ENCODE results near the gene DAB2IP. TPM values are rescaled to one million over a fixed set of nuclear protein-coding genes. Genes with fewer than 3 reads are reported as not detected.
A peak's percentile ranks its signal among the peaks of the same experiment; 100 is the strongest.

DAB2IP gene
- total and polyA plus RNA-seq, 2 experiments from 2014 or later, result 8.9 to 42.8 TPM

GRCh38 chr9:121628401-121628800, 23.0 kb upstream of the DAB2IP start:
- no peak for DNase-seq (ENCODE audit: low spot score)
- peaks cover 17% of the 10 kb centered on the region; the same call in 2 of the 3 replicates for H3K4me1 Mint-ChIP-seq
- H2AFZ ChIP-seq, result no peak overlapping the region
- no peak overlapping the region for H3K4me3 Mint-ChIP-seq
- no peaks in the 10 kb centered on the region; the same call in 1 of the 2 replicates for H3K4me1 ChIP-seq (ENCODE audit: insufficient read depth)
- no peaks in the 10 kb centered on the region for H3K27me3 Mint-ChIP-seq (ENCODE audit: insufficient read depth, low read depth, poor library complexity)
- no peak overlapping the region for H3K4me2 ChIP-seq
- H3K79me2 ChIP-seq (replicated peaks; ENCODE audit: insufficient read depth), result 0 out of 2 replicates have a peak, but pooled peaks cover 4% of the 10 kb centered on the region
- H3K36me3 Mint-ChIP-seq (ENCODE audit: low read depth), result no peaks in the 10 kb centered on the region; the same call in 2 of the 3 replicates
- no peaks in the 10 kb centered on the region for H3K9me2 ChIP-seq (ENCODE audit: insufficient read depth)
- H3K27ac ChIP-seq (ENCODE audit: low read depth), result no peak overlapping the region
- no peak overlapping the region for H3K4me3 ChIP-seq
- no peaks in the 10 kb centered on the region for H3K9me3 Mint-ChIP-seq
- H3K27ac Mint-ChIP-seq, result 0 out of 2 replicates have a peak overlapping the region, but pooled peaks have one; percentile 45
- H3K27me3 ChIP-seq (ENCODE audit: insufficient read depth), result no peaks in the 10 kb centered on the region
- H3F3A ChIP-seq (replicated peaks; ENCODE audit: low read depth), result no peaks in the 10 kb centered on the region
- peaks cover 16% of the 10 kb centered on the region; the same call in 1 of the 2 replicates for H4K20me1 ChIP-seq (replicated peaks; ENCODE audit: insufficient read depth)
- no peak for ATAC-seq
- no peaks in the 10 kb centered on the region for H3K36me3 ChIP-seq (ENCODE audit: insufficient read depth)
- TF ChIP-seq STAT1 (IDR thresholded peaks at IDR 0.05; ENCODE audit: unreplicated experiment), result no peak
- no peak for TF ChIP-seq ZNF114 (CRISPR knock-in tag; IDR thresholded peaks at IDR 0.05)
- TF ChIP-seq ZNF462 (CRISPR knock-in tag; IDR thresholded peaks at IDR 0.05), result no peak
- TF ChIP-seq NANOG (IDR thresholded peaks at IDR 0.05; ENCODE audit: borderline replicate concordance), result no peak

GRCh38 chr9:121631115-121631514, 20.3 kb upstream of the DAB2IP start:
- ATAC-seq (no peak), DNase-seq (ENCODE audit: low spot score) (no peak)
- Histone ChIP-seq H3K9me2 (ENCODE audit: insufficient read depth) (no peaks in the 10 kb centered on the region), H2AFZ (no peak overlapping the region), H3K27me3 (ENCODE audit: insufficient read depth) (no peaks in the 10 kb centered on the region), H3K4me3 (no peak overlapping the region), H3K36me3 (ENCODE audit: insufficient read depth) (no peaks in the 10 kb centered on the region; the same call in 1 of the 2 replicates), H3F3A (replicated peaks; ENCODE audit: low read depth) (no peaks in the 10 kb centered on the region), H3K4me1 (ENCODE audit: insufficient read depth) (peaks cover 3% of the 10 kb centered on the region; the same call in 1 of the 2 replicates), H3K79me2 (replicated peaks; ENCODE audit: insufficient read depth) (0 out of 2 replicates have a peak, but pooled peaks cover 4% of the 10 kb centered on the region), H3K4me2 (no peak overlapping the region), H4K20me1 (replicated peaks; ENCODE audit: insufficient read depth) (peaks cover 16% of the 10 kb centered on the region; the same call in 1 of the 2 replicates), H3K27ac (ENCODE audit: low read depth) (no peak overlapping the region)
- Mint-ChIP-seq H3K4me1 (peaks cover 28% of the 10 kb centered on the region), H3K9me3 (peaks cover 2% of the 10 kb centered on the region; the same call in 1 of the 3 replicates), H3K27me3 (ENCODE audit: insufficient read depth, low read depth, poor library complexity) (peaks cover 6% of the 10 kb centered on the region), H3K36me3 (ENCODE audit: low read depth) (no peaks in the 10 kb centered on the region; the same call in 2 of the 3 replicates), H3K4me3 (no peak overlapping the region; the same call in 2 of the 3 replicates), H3K27ac (no peak overlapping the region)
- TF ChIP-seq REST (IDR thresholded peaks at IDR 0.05; ENCODE audit: unreplicated experiment) (no peak), EZH2phosphoT487 (IDR thresholded peaks at IDR 0.05; ENCODE audit: unreplicated experiment) (no peak), ZNF331 (CRISPR knock-in tag; IDR thresholded peaks at IDR 0.05; ENCODE audit: low read depth) (no peak), STAT1 (IDR thresholded peaks at IDR 0.05; ENCODE audit: unreplicated experiment) (no peak), EZH2 (IDR thresholded peaks at IDR 0.05; ENCODE audit: low read depth, unreplicated experiment) (no peak), JUNB (IDR thresholded peaks at IDR 0.05; ENCODE audit: unreplicated experiment) (no peak)

Data from GM23338 (cell line).